MCF 10A (cell line): ENCODE measurements around the gene OPN1SW. TPM values are rescaled to one million over a fixed set of nuclear protein-coding genes. Genes with fewer than 3 reads are reported as not detected.

Source experiments
- BruUV-seq: library from RNA; stranded (reverse); fragments of 400-500 nt; replicated peaks from 2 replicates; lab custom pipeline; 2021; lab: Mats Ljungman, UMichigan
- CTCF ChIA-PET: fragments of 300-600 bp; sonication (Branson Sonifier 250); formaldehyde crosslinking; extraction: SDS; loops from one replicate; lab custom pipeline; 2021; ENCODE audit warnings: antibody characterized with exemption, inconsistent platforms; lab: Yijun Ruan, JAX
- POLR2A ChIA-PET: fragments of 300-600, 350-650 bp; sonication (Branson Sonifier 250); formaldehyde crosslinking; extraction: SDS; loops from one replicate; lab custom pipeline; 2020; ENCODE audit warnings: antibody characterized with exemption, inconsistent platforms; lab: Yijun Ruan, JAX
- DNase-seq: peaks from one replicate; pipeline ENCODE4 v3.0.0-alpha.2; 2018; ENCODE audit not compliant: unreplicated experiment
- H3K27ac Mint-ChIP-seq: one replicate; pipeline ENCODE4 v1.8.0; 2022; ENCODE audit warnings: mild to moderate bottlenecking, low read depth, mixed read lengths; ENCODE audit not compliant: unreplicated experiment
- H3K27me3 Mint-ChIP-seq: one replicate; pipeline ENCODE4 v1.8.0; 2022; ENCODE audit warnings: mixed read lengths; ENCODE audit not compliant: insufficient read depth, unreplicated experiment
- H3K36me3 Mint-ChIP-seq: one replicate; pipeline ENCODE4 v1.8.0; 2022; ENCODE audit warnings: mild to moderate bottlenecking, moderate library complexity, mixed read lengths; ENCODE audit not compliant: insufficient read depth, unreplicated experiment
- H3K4me1 Mint-ChIP-seq: one replicate; pipeline ENCODE4 v1.8.0; 2022; ENCODE audit warnings: mixed read lengths; ENCODE audit not compliant: insufficient read depth, unreplicated experiment
- H3K4me3 Mint-ChIP-seq: one replicate; pipeline ENCODE4 v1.8.0; 2022; ENCODE audit warnings: mild to moderate bottlenecking, moderate library complexity, mixed read lengths; ENCODE audit not compliant: unreplicated experiment
- H3K9me3 Mint-ChIP-seq: one replicate; pipeline ENCODE4 v1.8.0; 2022; ENCODE audit warnings: mixed read lengths; ENCODE audit not compliant: unreplicated experiment
- CTCF ChIP-seq: fragments of 200-600 bp; IDR thresholded peaks from one replicate; pipeline ENCODE4 v1.8.0; 2022; ENCODE audit warnings: antibody characterized with exemption, mild to moderate bottlenecking; ENCODE audit not compliant: unreplicated experiment
- intact Hi-C: fragments of 100-400 bp; cut with micrococcal nuclease; formaldehyde crosslinking; loops from 2 replicates; pipeline ENCODE4 v1.14.1; 2022
- total RNA-seq: library from RNA; stranded (reverse); gene quantifications from 2 replicates; pipeline ENCODE4 v1.2.3, GENCODE V29; 2022

The OPN1SW gene
- total RNA-seq, 1 experiment from 2014 or later = not detected

- Mint-ChIP-seq H3K4me3 (no peak overlapping the region), H3K4me1 (no peaks in the 10 kb centered on the region), H3K9me3 (peaks cover 11% of the 10 kb centered on the region), H3K27me3 (no peaks in the 10 kb centered on the region), H3K36me3 (peaks cover 16% of the 10 kb centered on the region), H3K27ac (no peak overlapping the region)
- BruUV-seq = no TSS peak
- intact Hi-C loops = no loop called here
- ChIA-PET POLR2A (interaction anchor here (1.2 kb wide), 1 partner anchor 11 kb away, joined by 3 read pairs; no protein-coding TSS in a partner anchor), CTCF (no interaction called here)
- no peak for TF ChIP-seq CTCF
- no peak for DNase-seq
Measured at GRCh38 chr7:128781851-128782250, 6.3 kb upstream of the OPN1SW start.

DNA sequence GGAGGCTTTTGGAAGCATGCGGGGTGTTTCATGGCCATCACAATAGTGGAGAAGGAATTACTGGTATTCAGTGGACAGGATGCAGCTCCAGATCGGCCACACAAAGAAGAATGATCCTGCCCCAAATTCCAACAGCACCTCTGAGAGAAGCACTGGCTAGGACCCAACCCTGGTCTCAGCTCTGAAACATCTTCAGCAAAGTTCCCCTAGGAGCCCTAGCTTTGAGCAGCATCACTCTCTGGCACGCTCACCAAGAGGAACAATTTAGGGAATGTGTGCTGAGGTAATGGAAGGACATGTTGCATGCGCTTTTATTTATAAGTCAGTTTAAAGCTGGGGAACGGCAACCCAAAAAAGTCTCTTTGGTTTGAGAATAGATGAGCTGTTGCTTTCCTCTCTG is 5.5 kb upstream of the OPN1SW start:
- Mint-ChIP-seq H3K27ac (no peak overlapping the region), H3K36me3 (peaks cover 16% of the 10 kb centered on the region), H3K9me3 (peaks cover 11% of the 10 kb centered on the region), H3K4me3 (no peak overlapping the region), H3K27me3 (no peaks in the 10 kb centered on the region), H3K4me1 (no peaks in the 10 kb centered on the region)
- POLR2A ChIA-PET = interaction anchor here (0.7 kb wide), 1 partner anchor 9 kb away, joined by 4 read pairs; no protein-coding TSS in a partner anchor
- DNase-seq = no peak
- CTCF ChIA-PET = no interaction called here
- no peak for TF ChIP-seq CTCF
- no TSS peak for BruUV-seq
- intact Hi-C loops = no loop called here

- intact Hi-C loops = no loop called here
- H3K27me3 Mint-ChIP-seq = no peaks in the 10 kb centered on the region
- POLR2A ChIA-PET = interaction anchor here (0.6 kb wide), 1 partner anchor 25 kb away, joined by 4 read pairs; no protein-coding TSS in a partner anchor
- H3K4me1 Mint-ChIP-seq = no peaks in the 10 kb centered on the region
- peaks cover 25% of the 10 kb centered on the region for H3K36me3 Mint-ChIP-seq
- CTCF ChIA-PET = no interaction called here
- H3K27ac Mint-ChIP-seq = no peak overlapping the region
- no TSS peak for BruUV-seq
- no peak for TF ChIP-seq CTCF
- DNase-seq = no peak
- peaks cover 11% of the 10 kb centered on the region for H3K9me3 Mint-ChIP-seq
- H3K4me3 Mint-ChIP-seq = no peak overlapping the region
Measured at GRCh38 chr7:128778946-128779345, 3.4 kb upstream of the OPN1SW start.

- H3K27me3 Mint-ChIP-seq = no peaks in the 10 kb centered on the region
- no peak for TF ChIP-seq CTCF
- DNase-seq = no peak
- H3K27ac Mint-ChIP-seq = no peak overlapping the region
- H3K4me1 Mint-ChIP-seq = no peaks in the 10 kb centered on the region
- peaks cover 28% of the 10 kb centered on the region for H3K36me3 Mint-ChIP-seq
- BruUV-seq = no TSS peak
- ChIA-PET POLR2A (interaction anchor here (1.2 kb wide), 1 partner anchor 38 kb away, joined by 4 read pairs; no protein-coding TSS in a partner anchor), CTCF (interaction anchor here (0.6 to 1.2 kb wide), 2 partner anchors 12 to 34 kb away, joined by 3 read pairs; no protein-coding TSS in a partner anchor)
- H3K9me3 Mint-ChIP-seq = peaks cover 11% of the 10 kb centered on the region
- H3K4me3 Mint-ChIP-seq = no peak overlapping the region
- intact Hi-C loops = no loop called here
Measured at GRCh38 chr7:128777156-128778123, 1.8 kb upstream of the OPN1SW start.
